AG08395 (cell line): ENCODE data around the gene GRN.
"Not testable (repeated sequence)": the region's sequence is repeated elsewhere in the genome, so short reads cannot be mapped to it uniquely, and the experiment has no call there.

Experiments
- DNase-seq: peaks from one replicate; pipeline ENCODE4 v3.0.0; 2012; ENCODE audit warnings: mixed read lengths, low spot score

Gene GRN

DNA sequence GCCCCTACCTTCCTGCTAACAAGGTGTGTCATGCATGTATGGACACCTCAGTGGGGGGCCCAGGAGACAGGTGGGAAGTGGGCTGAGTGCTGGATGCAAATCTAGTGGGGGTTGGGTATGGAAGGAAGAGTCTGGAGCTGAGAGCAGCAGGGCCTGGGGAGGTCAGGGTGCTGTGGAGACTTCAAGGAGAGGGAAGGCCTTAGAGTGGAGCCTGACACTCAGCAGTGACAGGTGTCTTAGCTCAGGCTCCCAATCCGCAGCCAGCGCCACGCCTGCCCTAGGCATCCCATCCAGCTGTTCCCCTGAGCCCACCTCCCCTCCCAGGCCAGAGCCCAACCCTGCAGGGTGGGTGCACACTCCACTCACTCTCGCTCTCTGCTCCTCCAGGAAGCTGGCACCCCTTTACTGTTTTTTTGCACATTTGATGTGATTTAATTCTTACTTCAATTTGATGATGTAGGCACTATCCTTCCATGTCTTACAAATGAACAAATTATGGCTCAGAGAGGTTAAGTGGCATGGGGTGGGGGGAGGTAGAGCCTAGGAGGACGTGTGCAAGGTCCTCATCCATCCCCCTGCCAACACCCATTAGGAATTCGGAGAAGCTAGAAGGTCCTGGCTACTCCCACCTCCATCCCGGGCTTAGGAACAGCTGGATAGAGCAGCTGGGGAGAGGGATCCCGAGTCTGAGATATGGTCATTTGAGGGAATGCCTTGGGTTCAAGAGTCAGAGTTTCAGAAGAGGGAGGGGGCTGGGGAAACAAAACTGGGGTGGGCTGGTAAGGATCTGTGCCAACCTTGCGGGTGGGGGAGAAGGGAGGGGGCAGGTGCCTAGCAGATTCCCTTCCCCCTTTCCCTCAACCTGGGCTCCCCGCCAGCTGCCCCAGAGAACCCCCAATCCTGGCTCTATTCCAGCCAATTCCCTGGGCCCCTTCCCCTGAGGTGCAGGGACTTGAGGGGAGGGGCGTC lies 16.5 kb downstream of the GRN start:
- no peak for DNase-seq

GRCh38 chr17:44362459-44362948 lies 17.4 kb downstream of the GRN start:
- no peak for DNase-seq

GRCh38 chr17:44362949-44363612 lies 18.0 kb downstream of the GRN start:
- peak; percentile 42 for DNase-seq

DNA sequence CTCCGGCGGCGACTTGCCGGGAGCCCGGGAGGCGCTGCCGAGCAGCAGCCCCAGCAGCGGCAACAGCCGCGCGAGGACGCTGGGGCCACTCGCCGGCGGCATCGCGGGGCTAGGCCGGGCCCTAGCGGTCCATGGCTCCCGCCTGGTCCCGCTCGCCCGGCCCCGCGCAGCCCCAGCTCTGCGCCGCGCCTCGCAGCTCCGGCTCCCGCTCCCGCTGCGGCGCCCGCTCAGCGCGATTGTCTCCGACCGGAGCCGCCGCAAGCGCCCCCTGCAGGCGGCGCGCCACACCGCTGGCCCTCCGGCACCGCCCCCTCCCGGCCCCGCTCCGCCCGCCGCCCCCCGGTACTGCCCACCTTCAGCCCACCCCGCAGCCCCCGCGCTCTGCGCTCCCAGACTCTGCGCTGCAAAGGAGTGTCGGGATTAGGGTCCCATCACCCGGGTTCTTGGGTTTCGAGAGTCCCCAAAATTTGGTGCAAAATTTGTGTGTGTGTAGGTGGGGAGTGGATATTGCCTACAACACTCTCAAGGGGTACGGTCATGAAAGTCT lies 18.6 kb downstream of the GRN start, which contains the start of gene FAM171A2:
Gene FAM171A2, minus strand, starts transcription at position 241 of the 547 bp plus-strand sequence. Its CDS starts 139 bp downstream, at position 102.
- DNase-seq, result peak; percentile 89

GRCh38 chr17:44365051-44365450 lies 19.9 kb downstream of the GRN start:
- not testable (repeated sequence) for DNase-seq

DNA sequence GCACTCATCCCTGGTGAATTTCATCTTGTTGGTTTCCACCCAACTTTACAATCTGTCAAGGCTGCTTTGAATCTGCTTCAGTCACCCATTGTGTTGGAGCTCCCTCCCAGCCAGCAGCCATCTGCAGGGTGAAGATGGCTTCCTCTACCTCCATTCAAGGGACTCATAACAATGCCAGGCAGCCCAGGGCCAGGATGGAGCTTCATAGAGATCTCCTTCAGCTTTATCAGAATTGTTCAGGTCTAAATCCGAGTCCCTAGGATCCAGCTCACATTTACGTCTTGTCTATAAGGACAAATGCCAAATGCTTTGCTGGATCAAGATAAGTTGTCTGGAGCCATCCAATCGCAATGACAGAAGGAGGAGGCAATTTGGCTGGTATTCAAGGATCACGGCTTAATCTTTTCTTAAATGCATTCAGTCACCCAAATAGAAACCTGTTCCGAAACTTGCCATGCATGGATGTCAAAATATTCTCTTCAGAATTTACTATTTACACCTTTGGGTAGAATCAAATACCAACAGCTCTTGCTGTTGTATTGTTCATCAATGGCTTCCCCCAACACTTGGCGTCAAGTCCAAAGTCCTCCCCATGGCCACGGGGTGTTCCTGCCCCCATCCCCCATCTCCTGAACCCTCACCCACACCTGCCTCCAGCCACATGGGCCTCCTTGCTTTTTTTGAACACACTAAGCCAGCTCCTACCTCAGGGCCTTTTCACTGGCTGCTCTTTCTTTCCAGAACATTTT lies 22.3 kb downstream of the GRN start:
- no peak for DNase-seq

DNA sequence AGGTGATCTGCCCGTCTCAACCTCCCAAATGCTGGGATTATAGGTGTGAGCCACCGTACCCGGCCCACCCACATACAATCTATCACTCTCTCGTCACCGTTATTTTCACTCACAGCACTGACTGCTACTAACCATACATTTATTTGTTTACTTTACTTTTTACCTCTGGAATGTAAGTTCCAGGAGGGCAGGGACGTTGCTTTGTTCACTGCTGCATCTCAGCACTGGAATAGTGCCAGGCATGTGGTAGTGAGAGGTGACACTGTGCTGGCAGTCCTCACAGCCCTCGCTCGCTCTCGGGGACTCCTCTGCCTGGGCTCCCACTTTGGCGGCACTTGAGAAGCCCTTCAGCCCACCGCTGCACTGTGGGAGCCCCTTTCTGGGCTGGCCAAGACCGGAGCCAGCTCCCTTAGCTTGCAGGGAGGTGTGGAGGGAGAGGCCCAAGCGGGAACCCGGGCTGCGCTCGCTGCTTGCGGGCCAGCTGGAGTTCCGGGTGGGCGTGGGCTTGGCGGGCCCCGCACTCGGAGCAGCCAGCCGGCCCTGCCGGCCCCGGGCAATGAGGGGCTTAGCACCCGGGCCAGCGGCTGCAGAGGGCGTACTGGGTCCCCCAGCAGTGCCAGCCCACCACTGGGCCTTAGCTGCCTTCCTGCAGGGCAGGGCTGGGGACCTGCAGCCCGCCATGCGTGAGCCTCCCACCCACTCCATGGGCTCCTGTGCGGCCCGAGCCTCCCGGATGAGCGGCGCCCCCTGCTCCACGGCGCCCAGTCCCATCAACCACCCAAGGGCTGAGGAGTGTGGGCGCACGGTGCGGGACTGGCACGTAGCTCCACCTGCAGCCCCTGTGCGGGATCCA lies 23.5 kb downstream of the GRN start:
- DNase-seq, result not testable (repeated sequence)

DNA sequence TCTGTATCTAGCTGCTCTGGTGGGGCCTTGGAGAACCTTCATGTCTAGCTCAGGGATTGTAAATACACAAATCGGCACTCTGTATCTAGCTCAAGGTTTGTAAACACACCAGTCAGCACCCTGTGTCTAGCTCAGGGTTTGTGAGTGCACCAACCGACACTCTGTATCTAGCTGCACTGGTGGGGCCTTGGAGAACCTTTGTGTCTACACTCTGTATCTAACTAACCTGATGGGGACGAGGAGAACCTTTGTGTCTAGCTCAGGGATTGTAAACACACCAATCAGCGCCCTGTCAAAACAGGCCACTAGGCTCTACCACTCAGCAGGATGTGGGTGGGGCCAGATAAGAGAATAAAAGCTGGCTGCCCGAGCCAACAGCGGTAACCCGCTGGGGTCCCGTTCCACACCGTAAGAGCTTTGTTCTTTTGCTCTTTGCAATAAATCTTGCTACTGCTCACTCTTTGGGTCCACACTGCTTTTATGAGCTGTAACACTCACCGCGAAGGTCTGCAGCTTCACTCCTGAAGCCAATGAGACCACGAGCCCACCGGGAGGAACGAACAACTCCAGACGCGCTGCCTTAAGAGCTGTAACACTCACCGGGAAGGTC lies 24.4 kb downstream of the GRN start:
- not testable (repeated sequence) for DNase-seq

DNA sequence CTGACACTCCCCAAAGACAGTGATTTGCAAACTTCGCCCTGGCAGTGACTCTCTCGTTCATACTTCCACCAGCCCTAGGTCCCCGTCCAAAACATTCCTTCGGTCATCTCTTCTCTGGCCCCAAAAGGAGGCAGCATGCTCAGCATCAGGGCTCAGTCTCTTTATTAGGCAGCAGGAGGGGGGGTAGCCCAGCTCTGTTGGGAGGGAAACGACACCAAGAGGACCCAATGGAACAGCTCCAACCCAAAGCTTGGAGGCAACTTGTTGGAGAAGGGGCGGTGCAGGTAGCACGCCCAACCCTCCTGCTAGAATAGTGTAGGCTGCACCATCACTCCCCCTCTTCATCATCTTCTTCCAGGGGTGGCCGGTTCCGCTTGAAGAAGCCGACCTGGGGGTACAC lies 26.9 kb downstream of the GRN start:
- DNase-seq, result no peak

GRCh38 chr17:44374306-44375195 lies 29.4 kb downstream of the GRN start:
- no peak for DNase-seq

GRCh38 chr17:44375196-44376017 lies 30.3 kb downstream of the GRN start:
- DNase-seq, result no peak

DNA sequence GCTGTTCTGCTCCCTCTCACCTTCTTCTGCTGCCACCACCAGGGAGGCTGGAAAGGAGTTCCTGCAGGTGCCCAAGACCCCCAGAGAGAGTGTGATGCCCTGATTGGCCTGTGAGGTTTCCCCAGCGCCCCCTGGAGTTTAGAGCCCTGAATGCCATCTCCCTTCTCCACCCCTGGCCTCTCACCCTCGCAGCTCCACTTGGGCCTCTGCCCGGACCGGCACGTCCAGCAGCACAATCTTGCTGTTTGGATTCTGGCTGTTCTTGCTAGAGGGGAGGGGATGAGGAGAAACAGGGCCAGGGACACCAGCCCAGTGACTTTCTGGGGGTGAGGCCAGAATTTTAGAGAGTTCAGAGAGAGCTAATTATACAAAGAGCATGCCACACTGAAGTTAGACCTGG lies 31.0 kb downstream of the GRN start:
- DNase-seq, result peak; percentile 60

DNA sequence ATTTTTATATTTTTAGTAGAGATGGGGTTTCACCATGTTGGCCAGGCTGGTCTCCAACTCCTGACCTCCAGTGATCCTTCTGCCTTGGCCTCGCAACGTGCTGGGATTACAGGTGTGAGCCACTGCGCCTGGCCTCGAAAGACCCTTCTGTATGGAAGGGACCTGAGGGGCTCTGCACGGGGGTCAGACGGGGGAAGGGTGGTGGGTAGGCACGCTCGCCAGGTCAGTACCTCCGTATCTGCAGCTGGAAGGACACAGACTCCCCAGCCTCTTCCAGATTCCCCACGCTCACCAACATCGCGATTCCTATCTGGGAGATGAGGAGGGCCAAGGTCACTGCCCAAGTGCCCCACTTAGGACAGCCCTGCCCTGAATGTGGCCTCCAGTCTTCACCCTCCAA lies 31.7 kb downstream of the GRN start:
- DNase-seq, result no peak

DNA sequence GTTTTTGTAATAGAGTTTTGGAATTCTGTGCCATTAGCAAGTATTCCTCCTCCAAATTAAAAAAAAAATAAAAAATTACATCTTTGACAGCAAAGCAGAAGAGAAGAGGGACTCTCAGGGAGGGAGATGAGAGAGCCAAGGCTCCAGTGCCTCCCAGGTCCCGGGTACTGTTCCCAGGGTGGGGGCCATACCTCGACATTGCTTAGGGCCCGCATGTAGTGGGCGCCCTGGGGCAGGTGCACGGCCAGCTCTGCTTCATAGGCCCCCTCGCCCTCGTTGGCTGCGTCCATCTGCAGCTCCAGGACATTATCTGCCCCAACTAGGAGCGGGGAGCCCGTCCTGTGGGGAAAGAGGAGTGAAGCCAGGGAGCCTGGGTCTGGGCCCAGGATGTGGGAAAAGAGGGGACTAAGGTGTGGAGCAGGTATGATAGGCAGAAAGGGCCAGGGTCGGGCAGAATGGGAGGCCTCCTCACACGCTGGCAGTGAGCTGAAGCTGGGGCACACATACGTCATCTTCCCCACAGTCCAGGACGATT lies 33.1 kb downstream of the GRN start:
- no peak for DNase-seq

DNA sequence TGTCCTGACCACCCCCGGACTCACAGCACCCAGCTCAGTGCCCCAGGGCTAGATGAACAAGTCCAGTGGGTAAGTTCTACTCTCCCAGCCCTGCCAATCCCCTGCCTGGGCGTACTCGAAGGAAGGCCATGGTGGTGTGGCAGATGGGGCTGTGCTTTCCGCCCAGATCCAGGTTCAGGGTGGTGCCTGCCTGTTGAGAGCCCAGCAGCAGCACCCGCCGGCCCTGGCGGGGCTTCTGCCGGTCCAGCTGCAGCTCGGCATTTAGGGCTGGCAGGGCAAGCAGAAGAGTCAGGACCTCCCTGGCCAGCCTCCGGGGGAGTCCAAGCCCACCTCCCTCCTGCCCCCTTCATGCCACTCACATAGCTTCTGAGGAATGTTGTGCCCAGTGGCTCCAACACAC lies 34.8 kb downstream of the GRN start:
- no peak for DNase-seq

- no peak for DNase-seq
Measured at GRCh38 chr17:44380767-44381166, 35.7 kb downstream of the GRN start.

GRCh38 chr17:44381810-44382305 lies 36.8 kb downstream of the GRN start:
- DNase-seq, result no peak

GRCh38 chr17:44382917-44383316 lies 37.8 kb downstream of the GRN start:
- DNase-seq, result no peak
